A549 (cell line): ENCODE results near the gene AFDN.

Experiments used
- CTCF ChIP-seq: fragments of >200 bp; sonication (Bioruptor Twin); formaldehyde crosslinking; IDR thresholded peaks from 3 replicates; pipeline ENCODE4 v1.5.1; 2016
- FOSL2 ChIP-seq, 2 experiments: fragments of 450-650 bp in 1 of 2; fragments of >200 bp in 1 of 2; sonication (Bioruptor Twin) in 1 of 2; formaldehyde crosslinking; IDR thresholded peaks; 2 replicates each; pipeline versions ENCODE4 v1.5.0 to v1.6.1; 2016 to 2020; ENCODE audit warnings: mild to moderate bottlenecking in 1 of 2, moderate library complexity in 1 of 2
- NPAS2 ChIP-seq: fragments of 250-450 bp; sonication (Bioruptor Pico); IDR thresholded peaks from 2 replicates; pipeline ENCODE4 v1.8.0; 2022; ENCODE audit warnings: mild to moderate bottlenecking, moderate library complexity, borderline replicate concordance
- POLR2A ChIP-seq: IDR thresholded peaks from 2 replicates; pipeline ENCODE4 v1.6.1; 2012; ENCODE audit warnings: mild to moderate bottlenecking, low read length
- RFX5 ChIP-seq: fragments of 450-650 bp; IDR thresholded peaks from 2 replicates; pipeline ENCODE4 v1.7.1; 2014; ENCODE audit warnings: antibody characterized with exemption, mild to moderate bottlenecking, moderate library complexity

GRCh38 chr6:167795874-167796191 is 30.9 kb upstream of the AFDN start:
- TF ChIP-seq CTCF (no peak), RFX5 (no peak), POLR2A (no peak), FOSL2 (IDR thresholded peaks at IDR 0.05) (no peak), FOSL2 (CRISPR knock-in tag; IDR thresholded peaks at IDR 0.05) (no peak), NPAS2 (CRISPR knock-in tag) (no peak)
